H1 (cell line): ENCODE measurements around the gene AP2A1. TPM values are rescaled to one million over a fixed set of nuclear protein-coding genes. Genes with fewer than 3 reads are reported as not detected.

Source experiments
- CHD7 ChIP-seq: fragments of 300-600 bp; sonication (generic); IDR thresholded peaks from 2 replicates; pipeline ENCODE4 v1.7.1; 2012; ENCODE audit warnings: low read length, moderate library complexity, mild to moderate bottlenecking, inconsistent platforms; ENCODE audit not compliant: insufficient replicate concordance
- JUN ChIP-seq: IDR thresholded peaks from 2 replicates; pipeline ENCODE4 v1.6.1; 2011; ENCODE audit warnings: low read depth, mild to moderate bottlenecking, improper control_type of control experiment, low read length
- MAFK ChIP-seq: IDR thresholded peaks from 2 replicates; pipeline ENCODE4 v1.6.1; 2012; ENCODE audit warnings: low read depth, mild to moderate bottlenecking, improper control_type of control experiment, low read length
- SP2 ChIP-seq: IDR thresholded peaks from 2 replicates; pipeline ENCODE4 v1.6.1; 2012; ENCODE audit warnings: mild to moderate bottlenecking, low read length, inconsistent platforms
- polyA plus RNA-seq, 7 experiments: library from polyadenylated mRNA; depleted of rRNA in 3 of 7; stranded (reverse) in 5 of 7; unstranded in 2 of 7; fragments of >200 nt in 5 of 7; fragments of 200-250 nt in 2 of 7; gene quantifications; 1 replicate in 5 of 7; 2 replicates in 1 of 7; 4 replicates in 1 of 7; pipeline versions ENCODE4 v1.2.1 to v1.2.3, GENCODE V29; 2011 to 2013; ENCODE audit warnings: missing spikeins in 2 of 7, mixed read lengths in 2 of 7
- total RNA-seq: library from RNA; stranded (reverse); fragmentation: NEBNext Ultra II Directional; extraction: Animal tissue kit (Norgen Biotek cat#: 25700); gene quantifications from 2 replicates; pipeline ENCODE4 v1.2.1, GENCODE V29; 2021

AP2A1 gene
- total and polyA plus RNA-seq, 2 of the 8 experiments (the other 6 are each of a cell fraction or from before 2014, with no cell fraction given): 105 to 106 TPM

GRCh38 chr19:49829721-49830120 lies 62.9 kb downstream of the AP2A1 start (continued):
- TF ChIP-seq CHD7: no peak
- no peak for TF ChIP-seq SP2
- TF ChIP-seq JUN: no peak
- no peak for TF ChIP-seq MAFK
